IPS-20b (cell line): ENCODE results near the gene COPS2.

Experiments
- H3K27ac ChIP-seq: one replicate; pipeline ENCODE4 v1.5.1; 2013; ENCODE audit warnings: low read length
- H3K27me3 ChIP-seq: 2 replicates; pipeline ENCODE4 v1.6.1; 2013; ENCODE audit warnings: mild to moderate bottlenecking, low read length, inconsistent platforms; ENCODE audit not compliant: insufficient read depth
- H3K36me3 ChIP-seq: 2 replicates; pipeline ENCODE4 v1.6.1; 2013; ENCODE audit warnings: low read depth, mild to moderate bottlenecking, inconsistent platforms, low read length, moderate library complexity; ENCODE audit not compliant: insufficient read depth
- H3K4me1 ChIP-seq: 2 replicates; pipeline ENCODE4 v1.6.1; 2013; ENCODE audit warnings: mild to moderate bottlenecking, control low read depth, inconsistent platforms, low read length, moderate library complexity; ENCODE audit not compliant: insufficient read depth
- H3K4me3 ChIP-seq: 2 replicates; pipeline ENCODE4 v1.5.1; 2013; ENCODE audit warnings: mild to moderate bottlenecking, low read length, inconsistent platforms
- H3K9ac ChIP-seq: 2 replicates; pipeline ENCODE4 v1.6.1; 2013; ENCODE audit warnings: low read depth, mild to moderate bottlenecking, inconsistent platforms, low read length, moderate library complexity
- H3K9me3 ChIP-seq: 2 replicates; pipeline ENCODE4 v1.6.1; 2013; ENCODE audit warnings: mild to moderate bottlenecking, low read depth, low read length, inconsistent platforms; ENCODE audit not compliant: insufficient read depth

The COPS2 gene

DNA sequence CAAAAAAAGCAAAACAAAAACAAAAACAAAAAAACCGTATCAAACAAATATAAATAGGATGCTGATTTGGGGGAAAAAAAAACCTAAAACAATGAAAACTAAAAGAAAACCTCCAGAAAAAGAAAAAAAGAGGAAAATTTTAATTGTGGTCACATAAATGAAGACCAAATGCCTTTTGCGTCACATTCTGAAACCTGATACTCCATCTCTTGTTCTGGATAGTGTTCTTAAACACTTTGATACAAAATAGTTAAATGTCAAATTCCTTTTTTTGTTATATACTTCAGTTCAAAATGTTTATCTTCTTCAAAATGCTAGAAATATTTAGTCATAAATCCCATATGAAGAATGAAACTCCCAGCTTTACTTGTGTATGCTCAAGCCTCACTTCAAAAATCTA, 31.0 kb downstream of the COPS2 start:
- no peak overlapping the region for H3K27ac ChIP-seq
- no peak overlapping the region for H3K9ac ChIP-seq
- H3K36me3 ChIP-seq, result peaks cover 48% of the 10 kb centered on the region
- peaks cover 2% of the 10 kb centered on the region; the same call in 1 of the 2 replicates for H3K4me1 ChIP-seq
- no peaks in the 10 kb centered on the region for H3K27me3 ChIP-seq
- no peaks in the 10 kb centered on the region for H3K9me3 ChIP-seq
- H3K4me3 ChIP-seq, result no peak overlapping the region

DNA sequence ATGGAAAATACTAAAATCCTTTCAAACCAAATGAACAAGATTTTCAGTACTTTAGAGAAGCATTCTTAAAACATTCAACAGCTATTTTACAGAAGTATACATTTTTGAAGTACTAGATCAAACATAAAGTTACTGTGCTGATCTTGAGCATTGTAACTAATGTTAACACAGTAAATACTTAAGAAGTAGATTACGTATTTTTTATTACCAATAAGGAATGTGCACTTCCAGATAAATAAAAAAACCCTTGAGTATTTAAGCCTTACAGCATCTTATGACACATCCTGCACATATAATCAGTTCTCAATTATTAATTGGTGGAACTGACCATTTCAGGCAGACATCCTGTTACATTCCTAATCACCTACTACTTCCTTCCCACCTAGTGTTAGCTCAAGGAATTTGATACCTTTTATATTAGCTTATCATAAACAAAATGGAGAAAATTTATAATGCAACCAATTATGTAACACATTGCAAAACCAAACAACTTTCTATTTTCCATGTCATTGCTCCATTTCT, 32.8 kb downstream of the COPS2 start:
- Histone ChIP-seq H3K4me3 (no peak overlapping the region), H3K4me1 (peaks cover 2% of the 10 kb centered on the region; the same call in 1 of the 2 replicates), H3K9me3 (no peaks in the 10 kb centered on the region), H3K27ac (no peak overlapping the region), H3K9ac (no peak overlapping the region), H3K36me3 (peaks cover 30% of the 10 kb centered on the region), H3K27me3 (no peaks in the 10 kb centered on the region)

DNA sequence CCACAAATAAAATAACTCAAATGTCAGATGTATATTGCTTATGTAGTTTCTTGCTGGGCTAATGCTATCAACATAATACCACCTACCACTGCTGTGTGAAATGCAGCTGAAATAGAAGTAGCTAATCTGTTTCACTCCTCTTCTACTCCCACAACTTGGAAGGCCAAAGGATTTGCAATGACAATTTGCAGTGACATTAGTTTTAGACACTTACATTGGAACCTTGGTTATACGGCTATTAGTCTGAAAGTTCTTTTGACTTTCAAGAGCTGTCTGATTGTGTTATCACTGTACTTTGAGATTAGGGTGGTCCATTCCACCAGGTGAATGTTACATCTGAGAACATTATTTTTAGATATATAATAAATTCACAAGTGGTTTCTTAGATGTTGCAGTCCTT, 33.5 kb downstream of the COPS2 start:
- peaks cover 23% of the 10 kb centered on the region for H3K36me3 ChIP-seq

DNA sequence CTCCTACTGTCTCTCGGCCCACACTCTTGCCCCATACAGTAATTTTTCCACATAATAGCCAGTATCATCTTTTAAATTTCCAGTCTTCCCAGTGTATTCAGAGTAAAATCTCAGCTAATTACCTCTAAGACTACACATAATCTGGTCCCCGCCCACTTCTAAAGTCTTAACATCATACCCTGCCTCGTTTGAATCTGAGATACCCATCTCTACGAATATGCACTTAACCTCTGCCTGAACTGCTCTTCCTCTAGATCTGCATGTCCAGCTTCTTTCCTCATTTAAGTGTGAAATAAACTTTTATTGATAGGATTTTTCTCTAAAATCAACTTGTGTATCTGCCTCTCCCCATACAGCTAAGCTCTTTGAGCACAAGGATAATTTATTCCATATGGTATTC, 34.6 kb downstream of the COPS2 start:
- no peaks in the 10 kb centered on the region for H3K9me3 ChIP-seq
- H3K4me1 ChIP-seq, result peaks cover 2% of the 10 kb centered on the region; the same call in 1 of the 2 replicates
- H3K9ac ChIP-seq, result no peak overlapping the region
- H3K36me3 ChIP-seq, result peaks cover 16% of the 10 kb centered on the region; the same call in 1 of the 2 replicates
- no peak overlapping the region for H3K4me3 ChIP-seq
- no peaks in the 10 kb centered on the region for H3K27me3 ChIP-seq
- no peak overlapping the region for H3K27ac ChIP-seq

More for the DNA sequence above, 33.5 kb downstream of the COPS2 start:
- H3K27me3 ChIP-seq, result no peaks in the 10 kb centered on the region
- peaks cover 2% of the 10 kb centered on the region; the same call in 1 of the 2 replicates for H3K4me1 ChIP-seq
- H3K9me3 ChIP-seq, result no peaks in the 10 kb centered on the region
- H3K27ac ChIP-seq, result no peak overlapping the region
- H3K9ac ChIP-seq, result no peak overlapping the region
- H3K4me3 ChIP-seq, result no peak overlapping the region

DNA sequence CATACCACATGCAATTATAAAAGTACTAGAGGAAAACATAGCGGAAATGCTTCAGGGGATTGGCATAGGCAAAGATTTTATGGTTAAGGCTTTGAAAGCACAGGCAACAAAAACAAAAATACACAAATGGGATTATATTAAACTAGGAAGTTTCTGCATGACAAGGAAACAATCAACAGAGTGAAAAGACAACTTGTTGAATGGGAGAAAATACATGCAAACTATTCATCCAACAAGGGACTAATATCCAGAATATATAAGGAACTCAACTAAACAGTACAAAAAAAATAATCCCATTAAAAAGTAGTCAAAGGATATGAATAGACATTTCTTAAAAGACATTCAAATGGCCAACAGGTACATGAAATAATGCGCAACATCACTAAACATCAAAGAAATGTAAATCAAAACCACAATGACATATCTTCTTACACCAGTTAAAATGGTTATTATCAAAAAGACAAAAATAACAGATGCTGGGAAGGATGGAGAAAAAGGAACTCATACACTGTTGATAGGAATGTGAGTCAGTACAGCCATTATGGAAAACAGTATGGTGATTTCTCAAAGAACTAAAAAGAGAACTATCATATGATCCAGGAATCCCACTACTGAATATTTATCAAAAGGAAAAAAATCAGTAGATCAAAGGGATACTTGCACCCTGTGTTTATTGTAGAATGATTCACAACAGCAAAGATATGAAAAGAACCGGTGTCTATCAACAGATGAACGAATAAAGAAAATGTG, 39.1 kb downstream of the COPS2 start:
- no peaks in the 10 kb centered on the region for H3K27me3 ChIP-seq
- peaks cover 2% of the 10 kb centered on the region; the same call in 1 of the 2 replicates for H3K4me1 ChIP-seq
- no peak overlapping the region for H3K9ac ChIP-seq
- H3K4me3 ChIP-seq, result no peak overlapping the region
- no peak overlapping the region for H3K27ac ChIP-seq
- peaks cover 6% of the 10 kb centered on the region; the same call in 1 of the 2 replicates for H3K9me3 ChIP-seq
- peaks cover 8% of the 10 kb centered on the region; the same call in 1 of the 2 replicates for H3K36me3 ChIP-seq

DNA sequence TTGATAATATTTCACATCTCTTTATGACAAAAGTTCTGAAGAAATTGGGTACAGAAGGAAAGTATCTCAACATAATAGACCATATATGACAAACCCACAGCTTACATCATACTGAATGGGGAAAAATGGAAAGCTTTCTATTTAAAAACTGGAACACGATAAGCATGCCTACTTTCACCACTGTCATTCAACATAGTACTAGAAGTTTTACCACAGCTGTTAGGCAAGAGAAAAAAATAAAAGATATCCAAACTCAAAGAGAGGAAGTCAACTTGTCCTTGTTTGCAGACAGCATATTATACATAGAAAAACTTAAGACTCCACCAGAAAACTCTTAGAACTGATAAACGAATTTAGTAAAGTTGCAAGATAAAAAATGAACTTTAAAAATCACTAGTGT, 40.3 kb downstream of the COPS2 start:
- no peaks in the 10 kb centered on the region for H3K27me3 ChIP-seq
- peaks cover 8% of the 10 kb centered on the region; the same call in 1 of the 2 replicates for H3K36me3 ChIP-seq
- no peaks in the 10 kb centered on the region; the same call in 1 of the 2 replicates for H3K4me1 ChIP-seq
- peaks cover 6% of the 10 kb centered on the region; the same call in 1 of the 2 replicates for H3K9me3 ChIP-seq
- H3K4me3 ChIP-seq, result no peak overlapping the region
- no peak overlapping the region for H3K9ac ChIP-seq
- H3K27ac ChIP-seq, result no peak overlapping the region

DNA sequence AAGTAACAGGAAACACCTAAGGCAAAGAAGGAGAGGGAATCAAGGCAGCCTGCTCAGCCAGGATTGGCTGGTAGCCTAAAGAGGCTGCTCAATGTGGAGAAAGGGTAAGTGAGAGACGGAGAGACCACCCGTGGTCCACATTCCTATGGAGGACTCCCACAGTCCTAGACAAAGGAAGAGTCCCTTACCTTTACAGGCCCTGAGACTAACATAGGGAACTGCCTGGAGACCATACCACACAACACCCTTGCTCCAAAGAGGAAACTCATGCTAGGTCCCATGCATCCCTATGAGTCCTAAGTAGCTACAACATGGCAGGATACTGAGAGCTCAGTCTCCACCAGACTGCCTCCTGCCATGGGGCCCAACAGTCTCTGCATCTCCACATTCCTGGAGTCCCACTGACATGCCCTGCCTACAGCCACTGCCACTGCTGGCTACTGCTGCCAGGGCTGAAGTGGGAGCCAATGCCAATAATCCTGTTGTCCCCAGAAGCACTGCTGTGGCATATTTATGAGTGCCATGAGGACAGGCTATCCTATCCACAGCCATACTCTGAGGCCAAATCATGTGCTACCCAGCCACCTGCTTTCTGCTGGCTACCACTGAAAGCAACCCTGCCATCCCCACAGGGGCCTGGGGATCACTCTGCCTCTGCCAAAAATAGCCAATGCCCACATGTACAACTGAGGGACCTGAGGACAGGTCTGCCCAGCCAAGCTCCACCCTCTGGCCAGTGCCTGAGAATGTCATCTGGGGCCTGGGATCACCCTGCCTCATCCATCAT, 45.0 kb downstream of the COPS2 start:
- Histone ChIP-seq H3K4me1 (no peaks in the 10 kb centered on the region; the same call in 1 of the 2 replicates), H3K4me3 (no peak overlapping the region), H3K27ac (no peak overlapping the region), H3K9ac (no peak overlapping the region), H3K9me3 (peaks cover 6% of the 10 kb centered on the region; the same call in 1 of the 2 replicates), H3K36me3 (peaks cover 8% of the 10 kb centered on the region; the same call in 1 of the 2 replicates), H3K27me3 (no peaks in the 10 kb centered on the region)

DNA sequence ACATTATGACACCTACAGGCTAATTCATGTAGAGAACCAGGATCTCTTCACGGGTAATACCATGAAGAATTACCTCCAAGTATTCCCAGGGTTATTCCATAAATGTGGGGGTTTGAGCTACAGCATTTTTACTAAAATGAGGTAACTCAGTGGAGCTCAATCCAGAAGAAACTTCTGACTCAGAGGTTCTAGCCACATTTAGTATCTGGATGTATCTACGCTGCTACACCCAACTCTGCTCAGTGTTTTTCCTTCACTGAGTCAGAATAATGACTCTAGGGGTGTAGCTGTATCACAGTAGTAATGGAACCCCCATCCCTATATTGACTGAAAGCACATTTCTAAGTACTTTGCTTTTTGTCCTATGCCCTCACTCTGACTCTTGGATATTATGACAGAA, 52.4 kb downstream of the COPS2 start:
- no peaks in the 10 kb centered on the region for H3K27me3 ChIP-seq
- H3K36me3 ChIP-seq, result 0 out of 2 replicates have a peak, but pooled peaks cover 4% of the 10 kb centered on the region
- no peak overlapping the region for H3K4me3 ChIP-seq
- H3K9me3 ChIP-seq, result no peaks in the 10 kb centered on the region
- no peak overlapping the region for H3K9ac ChIP-seq
- H3K27ac ChIP-seq, result no peak overlapping the region
- no peaks in the 10 kb centered on the region for H3K4me1 ChIP-seq

DNA sequence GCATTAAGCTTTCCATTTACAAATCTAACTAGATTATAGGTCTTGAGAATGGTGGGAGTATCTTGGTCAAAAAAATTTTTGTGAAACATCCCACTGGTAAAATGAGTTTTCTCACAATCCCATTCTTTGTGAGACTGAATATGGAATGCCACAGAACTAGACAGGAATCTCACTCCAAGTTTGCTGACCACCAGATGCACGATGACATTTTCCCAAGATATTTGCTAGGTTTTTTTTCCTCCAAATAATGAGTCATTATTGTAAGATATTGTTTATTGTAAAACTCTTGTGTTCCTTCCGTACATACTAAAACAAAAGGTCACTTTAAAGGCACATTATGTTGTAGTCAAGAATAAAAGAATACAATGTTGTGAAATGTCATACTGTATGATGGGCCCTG, 53.9 kb downstream of the COPS2 start:
- Histone ChIP-seq H3K27me3 (no peaks in the 10 kb centered on the region), H3K4me1 (no peaks in the 10 kb centered on the region), H3K27ac (no peak overlapping the region), H3K4me3 (no peak overlapping the region), H3K9ac (no peak overlapping the region), H3K36me3 (0 out of 2 replicates have a peak, but pooled peaks cover 4% of the 10 kb centered on the region), H3K9me3 (no peaks in the 10 kb centered on the region)

DNA sequence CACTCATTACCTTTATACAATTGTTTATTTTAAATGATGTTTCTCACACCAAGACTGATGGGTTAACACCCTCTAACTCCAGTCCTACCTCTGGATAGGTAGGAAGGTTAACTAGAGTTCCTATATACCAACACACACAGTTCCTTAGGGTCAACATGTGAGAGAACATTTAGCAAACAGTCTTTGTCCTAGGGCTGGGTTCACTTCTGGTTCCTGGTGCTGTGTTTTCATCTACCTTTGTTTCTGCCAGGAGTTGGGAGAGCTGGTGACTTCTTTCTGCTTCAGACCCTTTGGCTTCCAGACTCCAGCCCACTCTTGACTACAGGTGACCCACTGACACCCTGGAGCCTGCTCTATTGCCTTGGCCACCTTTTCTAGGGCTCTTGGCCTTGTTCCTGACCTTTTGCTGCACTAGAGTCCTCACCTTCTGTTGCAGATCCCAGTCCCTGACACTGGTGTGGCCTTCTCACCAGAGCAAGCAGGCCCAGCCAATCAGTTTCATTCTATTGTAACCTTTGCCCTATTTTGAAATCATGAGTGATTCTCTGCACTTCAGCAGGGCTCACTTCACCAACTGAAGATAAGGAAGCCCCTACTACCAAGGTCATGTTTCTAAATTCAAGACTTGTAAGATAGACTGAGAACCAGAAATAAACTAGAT, 59.2 kb downstream of the COPS2 start:
- Histone ChIP-seq H3K4me1 (no peaks in the 10 kb centered on the region), H3K27ac (no peak overlapping the region), H3K4me3 (no peak overlapping the region), H3K27me3 (no peaks in the 10 kb centered on the region), H3K36me3 (no peaks in the 10 kb centered on the region), H3K9me3 (no peaks in the 10 kb centered on the region), H3K9ac (no peak overlapping the region)

DNA sequence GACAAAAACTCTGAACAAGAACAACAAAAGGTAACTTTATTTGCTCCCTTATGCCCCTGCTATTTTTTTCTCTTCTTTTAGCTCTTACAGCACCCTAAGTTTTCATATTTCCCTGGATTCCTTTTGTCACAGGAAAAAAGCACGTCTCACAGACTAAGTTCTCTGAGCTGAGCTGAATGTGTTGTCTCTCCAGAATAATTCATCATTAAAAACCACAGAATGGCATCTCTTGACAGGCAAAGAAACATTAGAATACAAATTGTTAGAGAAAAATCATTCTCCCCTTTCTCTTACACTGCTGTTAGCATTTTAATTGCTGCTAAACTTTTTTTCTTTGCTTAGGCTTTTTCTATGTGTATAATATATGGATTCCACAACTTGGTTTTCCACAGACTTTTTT, 60.5 kb downstream of the COPS2 start:
- Histone ChIP-seq H3K9ac (no peak overlapping the region), H3K27me3 (no peaks in the 10 kb centered on the region), H3K27ac (no peak overlapping the region), H3K9me3 (no peaks in the 10 kb centered on the region), H3K36me3 (no peaks in the 10 kb centered on the region), H3K4me1 (no peaks in the 10 kb centered on the region), H3K4me3 (no peak overlapping the region)
